Middle frontal gyrus (tissue), 1 donor: ENCODE data around the gene OGFOD3.
"Not testable (repeated sequence)": the region's sequence is repeated elsewhere in the genome, so short reads cannot be mapped to it uniquely, and the experiment has no call there.

Source experiments
- DNase-seq: peaks from one replicate; pipeline ENCODE4 v3.0.0-alpha.2; 2015; ENCODE audit warnings: low spot score; ENCODE audit errors: extremely low spot score

The OGFOD3 gene

DNA sequence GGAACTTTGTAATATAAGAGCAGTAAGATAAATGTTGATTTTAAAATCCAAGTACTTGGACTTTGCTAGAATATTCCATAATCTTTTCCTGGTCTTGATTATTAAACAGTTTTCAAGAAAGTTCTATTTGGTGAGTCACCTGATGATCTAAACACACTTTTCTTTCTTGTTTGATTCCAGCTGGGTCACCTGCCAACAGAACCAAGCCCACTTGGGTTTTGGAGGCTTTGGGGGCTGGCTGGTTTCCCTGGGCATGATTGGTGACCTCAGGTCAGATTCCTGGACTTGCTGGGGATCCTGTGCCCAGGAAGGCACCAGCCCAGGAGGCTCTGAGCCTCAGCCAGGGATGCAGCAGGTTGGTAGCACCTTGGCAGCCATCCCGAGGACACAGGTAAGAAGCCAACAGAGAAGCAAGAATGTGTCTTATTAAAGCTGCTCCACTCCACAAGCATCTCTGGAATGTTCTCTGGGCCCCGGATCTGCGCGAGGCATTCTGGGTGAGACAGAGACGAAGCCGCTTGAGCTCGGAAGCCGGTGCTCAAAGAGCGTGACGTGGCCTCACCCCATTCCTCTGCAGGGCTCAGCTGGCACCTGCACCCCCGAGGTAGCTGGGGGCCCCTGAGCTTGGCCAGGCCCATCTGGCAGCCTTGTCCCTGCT, 62.5 kb downstream of the OGFOD3 start:
- no peak for DNase-seq

DNA sequence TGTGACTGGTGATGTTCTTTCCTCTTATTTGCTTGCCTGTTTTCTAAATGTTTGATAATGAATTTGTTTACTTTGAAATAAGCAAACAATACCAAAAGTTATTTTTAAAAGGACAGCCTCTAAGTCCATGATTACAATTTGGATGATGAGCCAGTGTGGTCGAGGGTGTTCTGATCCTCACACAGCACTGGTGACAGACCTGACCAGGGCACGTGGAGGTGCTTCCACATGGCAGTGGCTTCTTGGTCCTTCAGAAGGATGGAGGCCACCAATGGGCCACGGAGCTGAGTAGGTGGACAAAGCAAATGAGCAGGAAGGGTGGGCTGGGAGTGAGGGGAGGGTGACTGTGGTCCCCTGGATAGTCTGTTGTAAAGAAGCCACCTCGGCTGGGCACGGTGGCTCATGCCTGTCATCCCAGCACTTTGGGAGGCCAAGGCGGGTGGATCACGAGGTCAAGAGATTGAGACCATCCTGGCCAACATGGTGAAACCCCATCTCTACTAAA, 63.5 kb downstream of the OGFOD3 start:
- no peak for DNase-seq

DNA sequence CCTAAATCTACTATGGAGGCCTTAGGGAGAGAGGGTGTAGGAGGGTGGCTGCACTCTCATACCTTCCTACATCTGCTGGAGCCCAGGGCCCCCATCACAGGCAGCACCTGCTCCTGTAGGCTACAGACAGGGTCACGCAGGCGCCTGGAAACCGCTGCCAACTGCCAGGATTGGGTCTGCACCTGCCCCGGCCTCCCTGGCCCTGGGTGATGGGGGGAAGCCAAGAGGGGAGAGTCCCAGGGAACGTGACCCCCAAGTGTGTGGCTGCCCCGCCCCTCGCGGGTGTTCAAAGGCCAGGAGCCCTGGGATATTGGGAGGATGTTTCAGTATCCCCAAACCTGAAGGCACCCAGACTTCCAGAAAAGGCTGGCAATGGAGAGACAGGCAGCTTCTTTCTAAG, 64.9 kb downstream of the OGFOD3 start:
- no peak for DNase-seq

DNA sequence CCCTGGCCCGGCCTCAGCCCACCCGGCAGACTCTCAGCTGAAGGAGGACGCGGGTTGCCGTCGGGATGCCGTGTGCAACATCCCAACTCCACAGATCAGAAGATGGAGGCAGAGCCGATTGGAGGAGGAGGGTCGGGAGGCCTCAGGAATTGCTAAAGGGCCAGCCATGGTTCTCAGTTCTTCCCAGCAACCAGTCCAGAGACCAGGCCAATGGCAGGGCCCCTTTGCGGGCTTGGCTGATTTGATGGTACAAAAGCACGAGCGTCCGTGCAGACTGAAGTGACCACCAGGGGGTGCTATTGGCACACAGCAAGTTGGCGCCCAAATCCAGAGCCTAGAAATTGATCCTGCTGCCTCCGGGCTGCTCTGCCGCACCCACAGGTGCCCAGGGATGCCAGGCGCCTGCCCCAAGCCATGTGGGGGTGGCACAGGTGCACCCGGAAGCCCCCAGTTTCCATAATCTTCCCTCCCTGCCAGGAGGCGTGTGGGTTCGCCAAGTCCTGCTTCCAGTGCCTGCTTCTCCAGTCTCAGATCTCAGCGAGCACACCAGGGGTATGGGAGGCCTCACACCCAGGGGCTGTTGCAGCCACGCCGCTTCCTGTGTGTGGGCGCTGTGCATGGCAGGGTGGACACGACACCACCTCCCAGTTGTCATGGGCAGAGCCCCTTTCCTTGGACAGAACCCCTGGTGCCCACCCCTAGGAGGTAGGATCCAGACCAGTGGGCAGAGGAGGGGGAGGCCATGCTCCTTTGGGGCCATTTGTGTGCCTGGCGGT, 66.5 kb downstream of the OGFOD3 start:
- peak; percentile 67 for DNase-seq

DNA sequence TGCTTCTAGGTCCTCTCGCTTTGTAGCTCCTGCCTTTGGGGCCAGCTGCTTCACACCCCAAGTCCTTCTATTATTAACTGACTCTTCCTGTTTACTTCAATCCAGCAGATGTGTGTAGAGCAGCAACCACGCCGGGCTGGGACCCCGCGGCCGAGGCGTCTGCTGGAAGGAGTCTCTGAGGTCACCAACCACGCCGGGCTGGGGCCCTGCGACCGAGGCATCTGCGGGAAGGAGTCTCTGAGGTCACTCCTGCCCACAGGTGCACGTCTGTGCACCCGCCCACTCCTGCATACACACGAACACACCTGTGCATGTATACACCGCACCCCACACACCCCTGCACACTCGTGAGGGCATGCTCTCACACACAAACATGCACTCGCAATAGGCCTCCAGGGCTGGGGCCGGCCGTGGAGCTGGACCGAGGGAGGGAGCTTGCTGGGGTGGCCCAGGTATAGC, 67.1 kb downstream of the OGFOD3 start:
- DNase-seq, result no peak

DNA sequence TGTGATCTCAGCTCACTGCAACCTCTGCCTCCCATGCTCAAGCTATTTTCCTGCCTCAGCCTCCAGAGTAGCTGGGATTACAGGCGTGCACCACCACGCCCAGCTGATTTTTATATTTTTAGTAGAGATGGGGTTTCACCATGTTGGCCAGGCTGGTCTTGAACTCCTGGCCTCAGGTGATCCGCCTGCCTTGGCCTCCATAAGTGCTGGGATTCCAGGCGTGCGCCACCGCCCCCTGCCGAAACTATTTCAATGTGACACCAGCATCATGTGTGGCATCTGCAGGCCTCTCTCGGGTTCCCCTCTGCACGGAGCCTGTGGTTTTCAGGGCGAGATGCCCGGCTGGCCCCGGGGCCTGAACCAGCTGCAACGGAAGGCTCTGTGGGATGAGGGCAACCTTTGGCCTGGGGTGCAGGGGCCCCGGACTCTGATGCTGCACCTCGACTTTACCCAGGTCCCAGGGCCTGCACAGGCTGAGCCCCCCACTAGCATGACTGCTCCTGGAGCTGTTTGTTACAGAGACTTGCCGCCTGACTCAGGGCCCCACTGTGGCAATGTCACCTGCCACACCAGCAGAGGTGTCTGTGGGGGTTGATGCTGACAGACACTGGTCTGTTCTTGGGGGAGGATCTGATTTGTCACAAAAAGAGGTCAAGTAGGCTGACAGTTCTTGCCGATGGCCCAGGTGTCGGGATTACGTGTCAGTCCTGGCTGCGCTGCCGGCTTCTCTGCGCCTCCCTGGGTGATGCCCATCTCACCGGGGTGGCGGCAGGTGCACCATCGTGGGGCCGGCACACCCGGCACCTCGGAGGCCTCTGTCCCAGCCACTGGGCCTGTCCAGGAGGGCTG, 68.0 kb downstream of the OGFOD3 start:
- no peak for DNase-seq

DNA sequence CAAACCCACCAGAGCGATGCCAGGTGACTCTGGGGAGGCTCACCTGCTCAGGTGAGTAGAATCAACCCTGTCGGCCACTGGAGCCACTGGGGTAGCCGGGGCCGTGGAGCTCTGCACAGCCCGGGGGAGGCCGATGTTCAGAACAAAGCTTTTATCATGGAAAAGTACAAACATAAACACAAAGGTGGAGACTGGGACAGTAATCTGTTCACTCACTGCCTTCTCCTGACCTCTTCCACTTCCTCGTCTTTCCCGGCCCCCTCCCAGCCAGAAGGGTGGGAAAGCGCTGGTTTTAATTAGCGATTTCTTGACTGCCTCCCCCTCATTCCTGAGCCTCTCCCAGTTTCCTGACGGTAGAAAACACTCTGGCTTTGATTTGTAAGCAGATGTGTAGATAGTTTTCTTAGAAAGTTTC, 69.1 kb downstream of the OGFOD3 start:
- no peak for DNase-seq

DNA sequence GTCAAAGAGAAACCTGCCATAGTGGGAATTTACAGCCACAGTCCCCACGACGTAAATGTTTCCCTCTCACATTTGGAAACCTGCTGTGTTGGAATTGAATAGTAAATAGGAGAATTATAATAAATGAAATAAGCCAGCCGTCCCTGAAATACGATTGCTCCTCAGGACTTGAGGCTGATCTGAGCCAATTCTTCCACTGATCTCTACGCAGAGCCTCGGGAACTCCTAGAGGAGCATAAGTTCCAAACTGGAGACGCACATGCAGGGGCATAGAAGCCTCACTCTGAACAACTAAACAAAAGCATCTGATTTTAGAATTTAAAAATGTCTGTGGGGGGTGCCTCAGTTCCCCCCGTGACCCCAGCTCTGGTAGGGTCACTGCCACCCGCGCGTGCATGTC, 69.5 kb downstream of the OGFOD3 start:
- no peak for DNase-seq

DNA sequence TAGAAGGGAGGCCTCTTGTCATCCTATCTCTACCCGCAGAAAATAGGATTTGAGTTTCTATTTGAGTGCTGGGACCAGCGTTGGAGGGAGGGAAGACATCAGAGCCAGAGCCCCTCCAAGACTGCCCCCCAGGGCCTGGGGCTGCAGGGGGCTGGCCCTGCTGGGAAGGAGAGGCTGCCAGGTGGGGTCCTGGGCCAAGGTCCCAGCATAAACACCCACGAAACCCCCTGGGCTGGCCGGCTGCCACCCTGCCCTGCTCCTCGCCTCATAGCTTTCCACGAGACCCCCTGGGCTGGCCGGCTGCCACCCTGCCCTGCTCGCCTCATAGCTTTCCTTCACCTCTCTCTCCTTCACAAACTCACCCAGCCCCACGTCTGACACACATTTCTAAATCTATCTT, 70.0 kb downstream of the OGFOD3 start:
- DNase-seq, result no peak

DNA sequence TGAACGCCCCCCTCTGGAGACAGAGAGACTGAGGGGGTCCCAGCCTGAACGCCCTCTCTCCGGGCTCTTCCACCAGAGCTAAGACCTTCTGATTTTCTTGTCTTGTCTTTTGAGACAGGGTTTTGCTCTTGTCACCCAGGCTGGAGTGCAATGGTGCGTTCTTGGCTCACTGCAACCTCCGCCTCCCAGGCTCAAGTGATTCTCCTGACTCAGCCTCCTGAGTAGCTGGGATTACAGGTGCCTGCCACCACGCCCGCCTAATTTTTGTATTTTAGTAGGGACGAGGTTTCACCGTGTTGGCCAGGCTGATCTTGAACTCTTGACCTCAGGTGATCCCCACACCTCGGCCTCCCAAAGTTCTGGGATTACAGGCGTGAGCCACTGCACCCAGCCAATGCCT, 70.4 kb downstream of the OGFOD3 start:
- DNase-seq, result not testable (repeated sequence)

DNA sequence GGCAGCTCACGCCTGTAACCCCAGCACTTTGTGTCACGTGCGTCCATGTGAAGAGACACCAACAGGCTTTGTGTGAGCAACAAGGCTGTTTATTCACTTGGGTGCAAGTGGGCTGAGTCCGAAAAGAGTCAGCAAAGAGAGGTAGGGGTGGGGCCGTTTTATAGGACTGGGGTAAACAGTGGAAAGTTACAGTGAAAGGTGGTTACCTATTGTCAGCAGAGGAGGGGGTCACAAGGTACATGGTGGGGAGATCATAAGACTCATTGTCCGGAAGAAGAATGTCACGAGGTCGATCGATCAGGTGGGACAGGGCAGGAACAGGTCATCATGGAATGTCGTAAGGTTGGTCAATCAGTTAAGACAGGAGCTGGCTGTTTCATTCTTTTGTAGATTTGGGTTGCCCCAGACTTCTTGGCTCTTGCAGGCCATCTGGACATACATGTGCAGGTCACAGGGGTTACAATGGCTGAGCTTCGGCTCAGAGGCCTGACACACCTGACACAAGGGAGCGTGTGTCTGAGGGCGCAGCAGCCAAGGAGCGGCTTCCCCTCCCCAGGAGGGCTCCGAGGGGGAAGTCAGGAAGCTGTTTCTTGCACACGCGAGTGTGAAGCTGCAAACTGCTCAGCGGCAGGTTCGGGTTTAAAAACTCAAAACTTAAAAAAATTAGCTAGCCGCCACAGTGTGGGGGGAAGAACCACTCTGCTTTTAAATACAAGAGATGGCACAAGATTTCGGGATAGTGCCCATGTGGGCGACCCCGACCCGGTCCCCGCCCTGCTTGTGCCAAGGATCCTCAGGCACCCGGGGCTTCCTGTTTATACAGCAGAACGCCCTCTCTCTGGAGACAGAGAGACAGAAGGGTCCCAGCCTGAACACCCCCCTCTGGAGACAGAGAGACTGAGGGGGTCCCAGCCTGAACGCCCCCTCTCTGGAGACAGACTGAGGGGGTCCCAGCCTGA, 71.8 kb downstream of the OGFOD3 start:
- DNase-seq, result no peak

DNA sequence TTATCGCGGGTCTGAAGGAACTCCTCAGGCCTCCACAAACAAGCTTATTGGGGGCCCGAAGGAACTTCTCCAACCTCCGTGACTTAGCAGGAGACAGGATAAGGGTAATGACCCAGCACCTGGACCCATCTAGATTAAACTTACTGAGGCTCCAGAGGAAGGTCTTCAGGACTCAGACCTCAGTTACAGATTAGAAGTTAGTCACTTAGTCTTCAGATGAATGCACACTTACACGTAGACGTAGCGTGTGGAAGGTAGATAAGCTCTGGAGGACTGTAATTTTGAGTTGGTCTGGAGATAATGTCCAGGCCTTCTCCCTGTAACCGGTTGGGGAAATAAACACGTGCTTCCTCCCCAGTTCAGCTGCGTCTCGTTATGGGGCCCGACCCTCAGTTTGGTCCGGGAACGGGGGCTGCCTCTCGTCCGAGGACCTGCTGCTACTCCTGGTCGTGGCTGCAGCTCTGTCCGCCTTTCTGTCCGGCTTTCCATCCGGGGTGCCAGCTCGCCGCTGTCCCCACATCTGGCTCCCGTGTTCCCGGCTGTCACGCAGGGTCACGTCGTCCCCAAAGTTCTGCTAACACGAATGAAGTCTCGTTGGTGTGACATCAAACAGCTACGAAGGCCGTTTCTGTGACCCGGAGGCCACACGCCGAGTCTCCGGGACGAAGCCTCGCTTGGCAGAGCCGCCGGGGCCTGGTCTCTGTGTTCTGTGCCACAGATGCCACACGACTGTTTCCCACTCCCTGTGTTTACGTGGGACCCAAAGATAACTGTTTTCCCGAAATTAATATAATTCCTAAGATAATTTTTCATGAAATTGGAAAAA, 73.0 kb downstream of the OGFOD3 start:
- no peak for DNase-seq

DNA sequence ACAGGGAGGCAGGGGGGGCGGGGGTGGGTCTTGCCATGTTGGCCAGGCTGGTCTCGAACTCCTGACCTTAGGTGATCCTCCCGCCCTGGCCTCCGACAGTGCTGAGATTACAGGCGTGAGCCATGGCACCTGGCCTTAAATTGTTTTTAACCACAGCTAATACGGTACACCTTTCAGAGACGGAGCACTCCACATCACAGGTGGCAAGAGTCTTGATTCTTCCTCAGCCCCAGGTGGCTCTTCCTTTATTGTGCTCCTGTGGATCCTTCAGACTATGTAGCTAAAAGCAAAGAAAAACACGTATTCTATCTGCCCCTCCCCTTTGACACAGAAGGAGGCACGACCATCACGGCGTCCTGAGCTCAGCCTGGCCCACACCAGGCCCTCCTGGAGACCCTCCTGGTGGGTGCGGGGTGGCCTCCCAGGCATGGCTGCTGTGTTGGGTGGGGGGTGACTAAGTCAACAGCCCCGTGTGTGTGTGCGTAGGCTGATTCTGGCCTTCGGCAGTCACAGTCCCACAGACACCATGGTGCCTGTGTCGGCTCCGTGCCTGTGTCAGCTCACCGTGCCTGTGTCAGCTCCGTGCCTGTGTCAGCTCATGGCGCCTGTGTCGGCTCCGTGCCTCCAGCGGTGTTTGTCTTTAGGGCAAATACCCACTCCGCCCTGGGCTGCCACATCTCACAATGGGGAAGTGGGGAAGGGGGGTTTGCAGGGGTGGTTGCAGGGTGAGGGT, 74.0 kb downstream of the OGFOD3 start:
- DNase-seq, result no peak

DNA sequence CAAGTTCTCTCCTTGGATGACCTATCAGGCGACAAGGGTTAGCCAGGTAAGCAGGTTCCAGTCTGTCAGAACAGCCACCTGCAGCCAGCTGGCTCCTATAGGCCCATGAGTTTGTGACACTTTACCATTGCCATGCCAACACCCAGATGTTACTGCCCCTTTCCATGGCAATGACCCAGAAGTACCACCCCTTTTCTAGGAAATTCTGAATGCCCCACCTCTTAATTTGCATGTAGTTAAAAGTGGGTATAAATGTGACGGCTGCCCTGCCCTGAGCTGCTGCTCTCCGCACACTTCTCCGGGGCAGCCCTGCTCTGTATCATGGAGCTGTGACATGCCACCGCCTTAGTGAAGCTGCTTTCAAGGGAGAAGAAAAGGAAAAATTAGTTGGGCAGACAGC, 74.8 kb downstream of the OGFOD3 start:
- no peak for DNase-seq

DNA sequence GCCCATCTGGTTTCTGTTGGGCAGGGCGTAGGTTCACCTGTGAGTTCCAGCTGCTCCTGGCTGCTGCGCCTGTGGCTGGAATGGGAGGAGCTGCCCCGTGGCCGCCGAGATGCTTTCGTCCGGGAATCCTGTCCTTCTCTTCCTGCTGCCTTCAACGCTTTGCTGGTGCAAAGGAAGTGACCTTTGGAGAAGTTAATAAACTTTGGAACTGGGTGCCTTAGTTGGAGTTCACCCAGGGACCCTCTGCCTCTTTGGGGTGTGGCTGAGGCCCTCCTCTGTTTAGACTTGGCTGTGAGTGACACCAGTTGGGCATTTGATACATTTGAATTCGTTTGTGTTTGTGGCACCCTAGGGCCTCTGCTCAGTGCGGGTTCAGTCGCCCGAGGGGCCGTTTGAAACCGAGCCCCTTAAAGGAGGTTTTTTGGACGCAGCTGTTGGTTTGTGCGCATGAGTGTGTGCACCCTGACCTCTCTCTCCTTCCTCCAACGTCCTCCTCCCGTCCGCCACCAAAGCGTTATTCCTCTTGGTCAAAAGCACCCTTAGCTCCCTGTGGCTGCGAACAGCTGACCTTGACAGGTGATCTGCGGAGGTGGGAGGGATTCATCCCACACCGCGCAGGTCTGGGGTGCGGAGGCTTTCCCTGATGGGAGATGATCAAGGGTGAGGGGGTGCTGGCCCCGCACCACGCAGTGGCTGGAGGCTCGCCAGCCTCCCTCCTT, 75.9 kb downstream of the OGFOD3 start:
- no peak for DNase-seq

DNA sequence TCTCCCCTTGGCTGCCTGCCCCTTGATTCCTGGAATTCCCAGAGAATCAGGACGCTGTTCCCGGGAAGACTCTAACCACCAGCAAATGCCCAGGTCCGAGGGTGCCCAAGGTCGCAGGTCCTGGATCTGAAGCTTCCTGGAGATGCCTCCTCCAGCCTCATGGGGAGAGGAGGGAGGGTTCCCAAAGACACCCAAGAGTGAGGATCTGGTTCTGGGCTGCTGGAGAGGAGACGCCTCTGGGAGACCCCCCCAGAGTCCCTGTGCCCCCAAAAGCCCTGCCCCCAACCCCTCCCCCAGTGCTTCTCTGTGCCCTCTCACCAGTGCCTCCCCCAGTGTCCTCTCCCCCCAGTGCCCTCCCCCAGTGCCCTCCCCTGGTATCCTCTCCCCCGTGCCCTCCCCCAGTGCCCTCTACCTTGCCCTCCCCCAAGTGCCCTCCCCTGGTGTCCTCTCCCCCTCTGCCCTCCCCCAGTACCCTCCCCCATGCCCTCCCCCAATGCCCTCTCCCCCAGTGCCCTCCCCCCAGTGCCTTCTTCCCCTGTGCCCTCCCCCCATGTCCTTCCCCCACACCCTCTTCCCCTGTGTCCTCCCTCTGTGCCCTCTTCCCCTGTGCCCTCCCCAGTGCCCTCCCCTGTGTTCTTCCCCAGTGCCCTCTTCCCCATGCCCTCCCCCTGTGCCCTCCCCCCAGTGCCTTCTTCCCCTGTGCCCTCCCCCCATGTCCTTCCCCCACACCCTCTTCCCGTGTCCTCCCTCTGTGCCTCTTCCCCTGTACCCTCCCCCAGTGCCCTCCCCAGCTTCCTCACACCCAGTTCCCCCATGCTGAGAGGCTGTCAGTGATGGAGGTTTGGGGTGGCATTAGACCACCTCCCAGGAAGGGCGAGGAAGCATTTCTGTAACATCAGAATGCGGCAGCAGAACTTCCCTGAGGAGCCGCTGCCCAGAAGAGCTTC, 78.5 kb downstream of the OGFOD3 start:
- DNase-seq, result no peak
